K562 (cell line): ENCODE results near the gene ZNF649. TPM values are rescaled to one million over a fixed set of nuclear protein-coding genes. Genes with fewer than 3 reads are reported as not detected.
A peak's percentile ranks its signal among the peaks of the same experiment; 100 is the strongest.

Experiments used
- CEBPG ChIP-seq, 3 experiments: fragments of 200-800 bp in 1 of 3; sonication (Bioruptor generic) in 1 of 3; sonication (generic) in 1 of 3; formaldehyde crosslinking in 1 of 3; IDR thresholded peaks in 2 of 3; conservative IDR thresholded peaks in 1 of 3; 2 replicates each; pipeline versions ENCODE4 v1.6.1 to v1.8.0; 2016 to 2022; ENCODE audit warnings: missing compliant biosample characterization in 2 of 3, missing genetic modification characterization in 2 of 3, mild to moderate bottlenecking in 1 of 3, missing genetic modification reagents in 1 of 3
- DMBX1 ChIP-seq: fragments of 250-450 bp; sonication (Bioruptor Pico); IDR thresholded peaks from 2 replicates; pipeline ENCODE4 v1.8.0; 2022; ENCODE audit warnings: inconsistent platforms, mild to moderate bottlenecking, moderate library complexity, borderline replicate concordance
- KLF10 ChIP-seq: fragments of 250-450 bp; sonication (Bioruptor Pico); IDR thresholded peaks from 2 replicates; pipeline ENCODE4 v1.6.1; 2021; ENCODE audit warnings: matching md5 sums
- L3MBTL2 ChIP-seq: fragments of 450-650 bp; IDR thresholded peaks from 2 replicates; pipeline ENCODE4 v1.6.1; 2016; ENCODE audit warnings: mild to moderate bottlenecking, moderate library complexity
- MCM3 ChIP-seq: fragments of 450-650 bp; IDR thresholded peaks from 2 replicates; pipeline ENCODE4 v1.6.1; 2016
- NR4A1 ChIP-seq, 2 experiments: fragments of 250-450 bp in 1 of 2; fragments of 450-650 bp in 1 of 2; sonication (Bioruptor Pico) in 1 of 2; IDR thresholded peaks; 2 replicates each; pipeline versions ENCODE4 v1.4.0 to v1.6.1; 2016 to 2020; ENCODE audit warnings: mild to moderate bottlenecking in 2 of 2, missing compliant biosample characterization in 1 of 2, missing genetic modification characterization in 1 of 2, moderate library complexity in 1 of 2
- SMAD1 ChIP-seq: fragments of 150-350 bp; IDR thresholded peaks from 2 replicates; pipeline ENCODE4 v1.6.1; 2014; ENCODE audit warnings: low read length, low read depth; ENCODE audit not compliant: partially characterized antibody
- SMARCB1 ChIP-seq: IDR thresholded peaks from 2 replicates; pipeline ENCODE4 v1.6.1; 2011; ENCODE audit warnings: improper control_type of control experiment, low read depth; ENCODE audit not compliant: insufficient read length
- SNAPC5 ChIP-seq: fragments of 250-450 bp; sonication (Bioruptor Pico); IDR thresholded peaks from 2 replicates; pipeline ENCODE4 v1.8.0; 2021; ENCODE audit warnings: moderate library complexity, mild to moderate bottlenecking, inconsistent platforms
- ZBTB2 ChIP-seq: fragments of 450-650 bp; IDR thresholded peaks from 2 replicates; pipeline ENCODE4 v1.6.1; 2016; ENCODE audit warnings: antibody characterized with exemption
- ZNF23 ChIP-seq: fragments of 250-450 bp; sonication (Bioruptor Pico); IDR thresholded peaks from 2 replicates; pipeline ENCODE4 v1.4.0; 2020; ENCODE audit warnings: mild to moderate bottlenecking
- polyA plus RNA-seq, 8 experiments: library from polyadenylated mRNA; depleted of rRNA in 4 of 8; stranded (reverse) in 5 of 8; unstranded in 3 of 8; fragments of >200 nt; fragmentation: Nextera tagmentation in 2 of 8; fragmentation: Illumina TruSeq in 1 of 8; extraction: Ambion mirVana in 2 of 8; extraction: Trizol in 1 of 8; gene quantifications; 2 replicates each; pipeline versions ENCODE4 v1.2.1 to v1.2.3, GENCODE V29; 2011 to 2014; ENCODE audit warnings: inconsistent platforms in 1 of 8, missing spikeins in 1 of 8
- total RNA-seq, 7 experiments: library from RNA; depleted of rRNA in 6 of 7; stranded (reverse); fragments of >200 nt in 6 of 7; fragmentation: Illumina TruSeq in 2 of 7; extraction: Trizol in 2 of 7; gene quantifications; 2 replicates each; pipeline versions ENCODE4 v1.2.1 to v1.2.3, GENCODE V29; 2011 to 2021; ENCODE audit warnings: low replicate concordance in 1 of 7
- TF ChIP-seq, protein P1 (sequence below): fragments of 250-450 bp; sonication (Bioruptor Pico); IDR thresholded peaks from 2 replicates; pipeline ENCODE4 v1.5.0; 2021
- TF ChIP-seq, protein P2 (sequence below): sonication (generic); formaldehyde crosslinking; IDR thresholded peaks from 2 replicates; pipeline ENCODE4 v1.8.1; 2022; ENCODE audit warnings: missing genetic modification reagents
- TF ChIP-seq, protein P3 (sequence below): fragments of 250-450 bp; sonication (Bioruptor Pico); IDR thresholded peaks from 2 replicates; pipeline ENCODE4 v1.8.0; 2022; ENCODE audit warnings: moderate library complexity, mild to moderate bottlenecking, inconsistent platforms
- TF ChIP-seq, protein P4 (sequence below): fragments of 250-450 bp; sonication (Bioruptor Pico); IDR thresholded peaks from 2 replicates; pipeline ENCODE4 v1.8.0; 2021; ENCODE audit warnings: mild to moderate bottlenecking, moderate library complexity

Gene ZNF649
- total and polyA plus RNA-seq, 9 of the 15 experiments (the other 6 are each of a cell fraction or from before 2014, with no cell fraction given) = 1.4 to 14.9 (median 8.3) TPM

DNA sequence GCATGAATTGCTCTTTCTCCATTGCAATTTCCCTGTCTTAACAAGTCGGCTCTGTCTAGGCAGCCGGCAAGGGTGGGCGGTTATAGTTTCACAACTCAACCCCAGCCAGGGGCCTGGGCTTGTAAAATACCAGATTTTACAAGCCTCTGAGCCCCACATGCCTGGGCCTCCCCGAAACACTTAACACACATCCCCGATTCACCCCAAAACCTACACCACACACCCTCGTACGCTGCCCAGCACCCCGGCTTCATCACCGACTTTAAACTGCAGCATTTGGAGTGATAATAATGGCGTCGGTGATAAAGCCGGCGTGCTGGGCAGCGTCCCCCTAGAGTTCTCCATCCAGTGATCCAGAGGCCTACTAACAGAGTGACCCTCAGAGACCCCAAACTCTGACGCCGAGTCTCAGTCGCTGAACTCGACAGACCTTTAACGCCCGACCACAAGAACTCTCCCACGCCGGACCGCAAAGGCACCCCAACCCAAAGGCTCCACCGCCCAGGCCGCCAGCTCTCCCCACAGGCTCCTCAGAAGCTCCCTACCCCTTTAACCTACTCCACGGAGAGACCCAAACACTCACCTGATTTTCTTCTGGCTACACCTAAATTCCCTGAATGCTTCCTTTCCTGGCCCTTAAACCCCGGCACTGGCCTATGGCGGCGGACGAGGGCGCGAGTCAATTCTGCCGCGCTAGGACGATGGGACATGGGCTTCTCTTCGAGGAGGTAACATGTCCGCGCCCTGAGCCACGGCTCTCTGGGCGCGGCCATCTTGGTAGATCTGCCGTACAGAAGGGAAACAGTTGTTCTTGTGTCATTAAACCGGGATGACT is at the start of gene ZNF649 (continued):
- TF ChIP-seq ZBTB2 = no peak; the same call in 1 of the 2 replicates
- TF ChIP-seq, protein P1, sequence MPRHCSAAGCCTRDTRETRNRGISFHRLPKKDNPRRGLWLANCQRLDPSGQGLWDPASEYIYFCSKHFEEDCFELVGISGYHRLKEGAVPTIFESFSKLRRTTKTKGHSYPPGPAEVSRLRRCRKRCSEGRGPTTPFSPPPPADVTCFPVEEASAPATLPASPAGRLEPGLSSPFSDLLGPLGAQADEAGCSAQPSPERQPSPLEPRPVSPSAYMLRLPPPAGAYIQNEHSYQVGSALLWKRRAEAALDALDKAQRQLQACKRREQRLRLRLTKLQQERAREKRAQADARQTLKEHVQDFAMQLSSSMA (CRISPR knock-in tag) = no peak
- TF ChIP-seq, protein P2, sequence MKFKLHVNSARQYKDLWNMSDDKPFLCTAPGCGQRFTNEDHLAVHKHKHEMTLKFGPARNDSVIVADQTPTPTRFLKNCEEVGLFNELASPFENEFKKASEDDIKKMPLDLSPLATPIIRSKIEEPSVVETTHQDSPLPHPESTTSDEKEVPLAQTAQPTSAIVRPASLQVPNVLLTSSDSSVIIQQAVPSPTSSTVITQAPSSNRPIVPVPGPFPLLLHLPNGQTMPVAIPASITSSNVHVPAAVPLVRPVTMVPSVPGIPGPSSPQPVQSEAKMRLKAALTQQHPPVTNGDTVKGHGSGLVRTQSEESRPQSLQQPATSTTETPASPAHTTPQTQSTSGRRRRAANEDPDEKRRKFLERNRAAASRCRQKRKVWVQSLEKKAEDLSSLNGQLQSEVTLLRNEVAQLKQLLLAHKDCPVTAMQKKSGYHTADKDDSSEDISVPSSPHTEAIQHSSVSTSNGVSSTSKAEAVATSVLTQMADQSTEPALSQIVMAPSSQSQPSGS (CRISPR knock-in tag) = no peak
- TF ChIP-seq SMAD1 = no peak
- no peak for TF ChIP-seq NR4A1 (CRISPR knock-in tag; IDR thresholded peaks at IDR 0.05)
- peak; percentile 67; the same call in 1 of the 2 replicates for TF ChIP-seq NR4A1 (tag; IDR thresholded peaks at IDR 0.05)
- TF ChIP-seq SNAPC5 = no peak
- peak; percentile 86 for TF ChIP-seq L3MBTL2
- TF ChIP-seq, protein P3, sequence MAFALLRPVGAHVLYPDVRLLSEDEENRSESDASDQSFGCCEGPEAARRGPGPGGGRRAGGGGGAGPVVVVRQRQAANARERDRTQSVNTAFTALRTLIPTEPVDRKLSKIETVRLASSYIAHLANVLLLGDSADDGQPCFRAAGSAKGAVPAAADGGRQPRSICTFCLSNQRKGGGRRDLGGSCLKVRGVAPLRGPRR (CRISPR knock-in tag) = no peak
- TF ChIP-seq CEBPG (CRISPR knock-in tag; IDR thresholded peaks at IDR 0.05) = no peak
- TF ChIP-seq CEBPG (tag; conservative IDR thresholded peaks at IDR 0.05 in 1 of 2, IDR thresholded peaks at IDR 0.05 in 1 of 2) = peak in 1 of 2 experiments; percentile 48; a peak in 1 of 4 replicates
- TF ChIP-seq DMBX1 = peak; percentile 63; the same call in 1 of the 2 replicates
- TF ChIP-seq ZNF23 (CRISPR knock-in tag) = no peak
- TF ChIP-seq MCM3 = no peak
- TF ChIP-seq SMARCB1 = no peak
- TF ChIP-seq, protein P4, sequence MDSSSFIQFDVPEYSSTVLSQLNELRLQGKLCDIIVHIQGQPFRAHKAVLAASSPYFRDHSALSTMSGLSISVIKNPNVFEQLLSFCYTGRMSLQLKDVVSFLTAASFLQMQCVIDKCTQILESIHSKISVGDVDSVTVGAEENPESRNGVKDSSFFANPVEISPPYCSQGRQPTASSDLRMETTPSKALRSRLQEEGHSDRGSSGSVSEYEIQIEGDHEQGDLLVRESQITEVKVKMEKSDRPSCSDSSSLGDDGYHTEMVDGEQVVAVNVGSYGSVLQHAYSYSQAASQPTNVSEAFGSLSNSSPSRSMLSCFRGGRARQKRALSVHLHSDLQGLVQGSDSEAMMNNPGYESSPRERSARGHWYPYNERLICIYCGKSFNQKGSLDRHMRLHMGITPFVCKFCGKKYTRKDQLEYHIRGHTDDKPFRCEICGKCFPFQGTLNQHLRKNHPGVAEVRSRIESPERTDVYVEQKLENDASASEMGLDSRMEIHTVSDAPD = no peak
- no peak for TF ChIP-seq KLF10 (CRISPR knock-in tag)
